Stimulated activated naive B cell treated with anti-CD40 and anti-IgM and Interleukin-4, amounts not matched to agents 10 μg/mL and 1 μg/mL and 100 μg/mL, for 72 hours (primary cell): Measurements from ENCODE around the gene PHF12.
A peak's percentile ranks its signal among the peaks of the same experiment; 100 is the strongest.

Experiments used
- ATAC-seq, 2 donors: fragments of 150-1000 bp; cut with Tn5 transposase; replicated peaks; 2 replicates each; pipeline ENCODE4 v1.10.0; 2021; ENCODE audit warnings: moderate library complexity in 1 of 2
- DNase-seq: peaks from one replicate; pipeline ENCODE4 v3.0.0; 2021
- H3K27ac Mint-ChIP-seq: one replicate; pipeline ENCODE4 v1.8.0; 2022; ENCODE audit warnings: mild to moderate bottlenecking, mixed read lengths
- H3K27me3 Mint-ChIP-seq, 2 donors: one replicate each; pipeline ENCODE4 v1.8.0; 2022; ENCODE audit warnings: mixed read lengths in 2 of 2
- H3K36me3 Mint-ChIP-seq, 2 donors: one replicate each; pipeline ENCODE4 v1.8.0; 2022; ENCODE audit warnings: mixed read lengths in 2 of 2, mild to moderate bottlenecking in 1 of 2
- H3K4me1 Mint-ChIP-seq, 2 donors: one replicate each; pipeline ENCODE4 v1.8.0; 2022; ENCODE audit warnings: mixed read lengths in 2 of 2, mild to moderate bottlenecking in 1 of 2
- H3K4me3 Mint-ChIP-seq, 2 donors: one replicate each; pipeline ENCODE4 v1.8.0; 2022; ENCODE audit warnings: mild to moderate bottlenecking in 2 of 2, mixed read lengths in 2 of 2, moderate library complexity in 1 of 2
- H3K9me3 Mint-ChIP-seq, 2 donors: one replicate each; pipeline ENCODE4 v1.8.0; 2022; ENCODE audit warnings: mixed read lengths in 2 of 2, mild to moderate bottlenecking in 1 of 2

PHF12 gene

DNA sequence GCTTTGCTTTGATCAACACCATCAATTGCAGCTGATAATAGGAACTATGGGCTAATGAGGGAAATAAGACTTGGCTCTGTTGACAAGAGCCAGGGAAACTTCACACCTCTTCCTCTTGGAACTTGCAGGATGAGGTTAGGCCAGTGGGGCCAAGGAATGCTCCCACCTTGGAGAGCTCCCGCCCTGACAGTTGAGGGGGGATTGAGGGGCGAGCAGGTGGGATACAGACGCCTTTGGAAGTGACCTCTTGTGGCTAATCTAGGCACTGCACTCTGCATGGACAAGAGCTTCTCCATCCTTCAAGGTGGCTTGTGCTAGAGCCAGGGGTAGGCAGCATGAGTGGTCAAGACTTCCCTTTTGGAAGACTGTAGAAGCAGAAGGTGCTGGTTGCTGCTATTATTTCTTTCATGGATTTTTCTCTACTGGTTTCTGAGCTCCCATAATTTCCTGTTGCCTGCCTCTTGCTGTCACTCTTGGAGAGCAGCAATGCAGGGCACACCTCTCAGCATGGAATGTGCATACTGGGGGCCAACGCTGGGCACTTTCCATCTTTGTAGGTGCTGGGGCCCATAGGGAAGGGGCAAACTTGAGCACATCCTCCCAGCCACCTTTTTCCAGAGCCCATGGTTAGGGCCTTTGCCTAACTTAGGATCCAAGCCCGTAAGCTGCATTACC is 2.3 kb upstream of the PHF12 start:
- Mint-ChIP-seq H3K36me3 (peaks cover 13 to 21% of the 10 kb centered on the region in 2 donors), H3K4me1 (peaks cover 0 to 4% of the 10 kb centered on the region in 2 donors), H3K27me3 (no peaks in the 10 kb centered on the region), H3K4me3 (no peak overlapping the region), H3K27ac (no peak overlapping the region), H3K9me3 (no peaks in the 10 kb centered on the region)
- no peak for ATAC-seq
- DNase-seq: peak; percentile 40

GRCh38 chr17:28951991-28952975 is 965 bp upstream of the PHF12 start:
- Mint-ChIP-seq H3K27ac (no peak overlapping the region), H3K4me1 (peaks cover 10 to 11% of the 10 kb centered on the region in 2 donors), H3K4me3 (no peak overlapping the region), H3K9me3 (no peaks in the 10 kb centered on the region), H3K36me3 (peaks cover 25 to 32% of the 10 kb centered on the region in 2 donors), H3K27me3 (no peaks in the 10 kb centered on the region)
- ATAC-seq (peak; percentile 71 to 76), DNase-seq (peak; percentile 96)

- H3K27ac Mint-ChIP-seq: peak overlapping the region; percentile 98
- peak in 1 of 2 donors; percentile 5 for ATAC-seq
- H3K4me1 Mint-ChIP-seq: peaks cover 16 to 21% of the 10 kb centered on the region in 2 donors
- no peaks in the 10 kb centered on the region for H3K27me3 Mint-ChIP-seq
- no peak for DNase-seq
- H3K4me3 Mint-ChIP-seq: peak overlapping the region; percentile 96 to 98
- no peaks in the 10 kb centered on the region for H3K9me3 Mint-ChIP-seq
- H3K36me3 Mint-ChIP-seq: peaks cover 25 to 34% of the 10 kb centered on the region in 2 donors
Measured at GRCh38 chr17:28950752-28951427, 428 bp downstream of the PHF12 start.

DNA sequence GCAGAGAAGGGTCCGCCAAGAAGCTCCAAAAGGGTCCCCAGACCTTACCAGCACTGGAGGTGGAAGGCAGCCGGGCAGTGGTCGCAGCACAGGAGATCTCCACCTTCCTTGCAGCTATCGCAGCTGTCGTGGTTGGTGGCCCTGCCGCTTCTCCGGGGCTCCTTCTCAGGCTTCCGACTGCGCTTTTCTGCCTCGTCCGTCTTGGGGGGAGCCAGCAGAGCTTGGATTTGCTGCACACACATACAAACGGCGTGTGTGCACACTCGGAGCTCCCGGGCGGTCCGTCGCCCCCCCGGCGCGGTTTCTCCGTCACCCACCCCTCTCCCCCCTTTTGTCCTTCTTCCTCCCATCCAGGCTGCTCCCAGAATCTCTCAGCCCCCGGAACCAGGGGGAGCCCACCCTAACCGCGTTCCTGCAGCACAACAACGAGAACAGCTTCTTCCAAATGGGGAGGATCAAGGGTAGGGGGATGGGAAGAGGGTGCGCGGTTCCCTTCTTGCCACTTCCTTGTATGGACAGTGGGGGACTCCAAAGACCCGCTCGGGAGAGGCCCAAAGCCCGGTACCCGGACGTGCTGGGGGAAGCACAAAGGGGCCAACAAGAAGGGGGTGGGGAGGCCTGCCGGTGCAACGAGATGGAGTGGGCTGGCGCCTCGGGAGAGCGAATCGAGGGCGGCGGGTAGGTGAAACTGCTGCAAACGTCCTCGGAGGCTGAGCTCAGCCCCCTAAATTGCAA is 1.1 kb downstream of the PHF12 start:
- no peaks in the 10 kb centered on the region for H3K9me3 Mint-ChIP-seq
- ATAC-seq (peak; percentile 1), DNase-seq (peak; percentile 56)
- peaks cover 19 to 28% of the 10 kb centered on the region in 2 donors for H3K4me1 Mint-ChIP-seq
- H3K27me3 Mint-ChIP-seq: no peaks in the 10 kb centered on the region
- H3K27ac Mint-ChIP-seq: peak overlapping the region; percentile 98
- peak overlapping the region; percentile 96 to 98 for H3K4me3 Mint-ChIP-seq
- peaks cover 27 to 40% of the 10 kb centered on the region in 2 donors for H3K36me3 Mint-ChIP-seq

GRCh38 chr17:28949185-28950016 is 1.9 kb downstream of the PHF12 start:
- DNase-seq (peak; percentile 78), ATAC-seq (peak; percentile 33 to 40)
- Mint-ChIP-seq H3K36me3 (peaks cover 29 to 43% of the 10 kb centered on the region in 2 donors), H3K4me1 (peaks cover 22 to 36% of the 10 kb centered on the region in 2 donors), H3K4me3 (peak overlapping the region; percentile 96 to 98), H3K9me3 (no peaks in the 10 kb centered on the region), H3K27ac (peak overlapping the region; percentile 98), H3K27me3 (no peaks in the 10 kb centered on the region)

- peak overlapping the region; percentile 96 to 98 for H3K4me3 Mint-ChIP-seq
- peaks cover 32 to 47% of the 10 kb centered on the region in 2 donors for H3K36me3 Mint-ChIP-seq
- H3K4me1 Mint-ChIP-seq: peaks cover 24 to 41% of the 10 kb centered on the region in 2 donors
- H3K9me3 Mint-ChIP-seq: no peaks in the 10 kb centered on the region
- DNase-seq: no peak
- ATAC-seq: no peak
- H3K27me3 Mint-ChIP-seq: no peaks in the 10 kb centered on the region
- H3K27ac Mint-ChIP-seq: peak overlapping the region; percentile 93
Measured at GRCh38 chr17:28948873-28949184, 2.5 kb downstream of the PHF12 start.

- DNase-seq (no peak), ATAC-seq (no peak)
- Mint-ChIP-seq H3K27me3 (no peaks in the 10 kb centered on the region), H3K4me3 (peak overlapping the region; percentile 96 to 98), H3K4me1 (peaks cover 26 to 46% of the 10 kb centered on the region in 2 donors), H3K36me3 (peaks cover 34 to 52% of the 10 kb centered on the region in 2 donors), H3K27ac (peak overlapping the region; percentile 93), H3K9me3 (no peaks in the 10 kb centered on the region)
Measured at GRCh38 chr17:28948342-28948741, 3.0 kb downstream of the PHF12 start.

DNA sequence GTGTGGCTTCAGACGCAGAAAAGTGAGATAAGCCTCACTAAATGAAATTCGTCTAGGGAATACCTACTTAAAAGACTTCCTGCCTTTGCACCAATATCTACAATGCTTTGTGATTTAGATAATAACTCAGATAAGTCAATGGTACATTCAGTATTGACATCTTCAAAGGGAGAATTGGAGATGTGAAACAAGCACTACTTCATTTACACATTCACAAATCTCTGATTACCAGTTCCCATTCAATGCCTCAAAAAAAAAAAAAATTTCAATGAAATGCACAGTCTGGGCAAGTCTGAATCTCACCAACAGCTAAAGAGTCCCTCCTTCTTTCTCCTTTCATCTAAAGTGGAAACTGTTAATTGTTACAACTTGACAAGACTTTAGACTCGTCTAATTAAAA is 3.7 kb downstream of the PHF12 start:
- no peak for DNase-seq
- H3K4me3 Mint-ChIP-seq: peak overlapping the region; percentile 96 to 98
- no peaks in the 10 kb centered on the region for H3K27me3 Mint-ChIP-seq
- H3K27ac Mint-ChIP-seq: peak overlapping the region; percentile 32
- peaks cover 26 to 51% of the 10 kb centered on the region in 2 donors for H3K4me1 Mint-ChIP-seq
- no peaks in the 10 kb centered on the region for H3K9me3 Mint-ChIP-seq
- H3K36me3 Mint-ChIP-seq: peaks cover 36 to 58% of the 10 kb centered on the region in 2 donors
- no peak for ATAC-seq

DNA sequence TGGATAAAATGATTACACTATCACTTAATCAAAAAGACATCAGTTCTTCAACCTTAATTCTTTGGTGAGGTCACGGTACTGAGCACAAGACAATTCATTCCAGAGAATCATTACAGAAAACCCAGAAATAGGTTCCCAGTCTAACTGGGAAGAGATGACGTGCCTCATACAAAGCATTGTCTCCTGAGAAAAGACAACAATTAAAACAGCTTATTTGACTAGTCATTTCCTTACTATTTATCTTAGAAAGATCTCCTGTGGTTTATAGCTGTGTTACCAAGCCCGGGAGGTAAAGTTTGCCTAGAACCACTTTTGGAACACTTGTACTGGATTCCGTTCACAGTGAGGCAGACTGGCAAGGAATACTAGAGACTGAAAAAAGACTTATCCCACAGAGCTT is 5.1 kb downstream of the PHF12 start:
- Mint-ChIP-seq H3K4me1 (peaks cover 31 to 64% of the 10 kb centered on the region in 2 donors), H3K27me3 (no peaks in the 10 kb centered on the region), H3K36me3 (peaks cover 41 to 64% of the 10 kb centered on the region in 2 donors), H3K9me3 (no peaks in the 10 kb centered on the region), H3K4me3 (no peak overlapping the region), H3K27ac (peak overlapping the region; percentile 42)
- ATAC-seq: no peak
- no peak for DNase-seq

DNA sequence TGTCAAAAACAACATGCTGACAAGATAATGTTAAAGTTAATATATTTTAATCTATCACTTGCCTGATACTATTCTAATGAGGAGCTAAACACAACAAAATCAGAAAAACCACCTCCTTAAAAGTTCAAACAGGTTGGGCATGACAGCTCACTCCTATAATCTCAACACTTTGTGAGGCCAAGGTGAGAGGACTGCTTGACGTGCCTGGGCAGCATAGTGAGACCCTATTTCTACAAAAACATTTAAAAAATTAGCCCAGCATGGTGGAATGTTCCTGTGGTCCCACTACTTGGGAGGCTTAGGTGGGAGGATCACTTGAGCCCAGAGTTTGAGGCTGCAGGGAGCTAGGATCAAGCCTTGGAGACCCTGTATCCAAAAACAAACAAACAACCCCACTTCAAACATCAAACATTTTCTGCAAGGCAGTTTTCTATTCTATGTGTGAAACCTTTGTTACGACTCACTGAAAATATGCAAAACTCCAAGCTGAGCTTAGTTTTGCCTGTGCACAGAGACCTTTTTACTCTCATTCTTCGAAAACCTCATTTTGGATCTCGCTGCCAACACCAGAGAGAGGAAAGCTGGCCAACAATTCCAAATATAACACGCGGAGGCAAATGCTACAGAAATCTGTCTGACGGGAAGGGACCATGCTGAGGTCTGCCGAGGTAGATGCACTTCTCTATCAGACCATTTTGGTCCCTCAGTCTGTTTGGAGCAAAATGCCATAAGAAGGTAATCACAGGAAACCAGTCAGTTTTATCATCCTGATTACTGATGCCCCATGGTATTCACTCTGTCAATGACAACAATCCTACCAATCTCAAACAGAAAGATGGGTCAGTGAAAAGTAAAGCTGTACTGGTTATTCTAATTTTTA is 6.2 kb downstream of the PHF12 start:
- ATAC-seq (no peak), DNase-seq (no peak)
- Mint-ChIP-seq H3K27ac (peak overlapping the region; percentile 9), H3K27me3 (no peaks in the 10 kb centered on the region), H3K4me1 (peaks cover 35 to 75% of the 10 kb centered on the region in 2 donors), H3K4me3 (peak overlapping the region; percentile 26 to 35), H3K9me3 (no peaks in the 10 kb centered on the region), H3K36me3 (peaks cover 37 to 59% of the 10 kb centered on the region in 2 donors)

DNA sequence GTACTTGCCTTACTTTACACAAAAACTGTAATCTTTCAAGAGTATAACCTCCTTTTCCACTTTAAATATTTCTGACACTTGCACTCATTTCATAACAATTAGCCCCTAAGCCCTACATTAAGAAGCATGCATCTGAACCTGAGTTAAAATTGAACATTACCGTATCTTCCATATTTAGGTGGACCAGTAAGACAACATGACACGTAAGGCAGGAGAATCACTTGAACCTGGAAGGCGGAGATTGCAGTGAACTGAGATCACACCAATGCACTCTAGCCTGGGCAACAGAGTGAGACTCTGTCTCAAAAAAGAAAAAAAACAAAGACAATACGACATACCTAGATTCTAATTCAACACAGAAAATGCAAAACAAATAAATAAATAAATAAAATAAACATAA is 7.0 kb downstream of the PHF12 start:
- DNase-seq: no peak
- no peak for ATAC-seq
- no peak overlapping the region for H3K27ac Mint-ChIP-seq
- no peak overlapping the region for H3K4me3 Mint-ChIP-seq
- H3K36me3 Mint-ChIP-seq: peaks cover 40 to 59% of the 10 kb centered on the region in 2 donors
- H3K9me3 Mint-ChIP-seq: no peaks in the 10 kb centered on the region
- H3K4me1 Mint-ChIP-seq: peaks cover 37 to 83% of the 10 kb centered on the region in 2 donors
- H3K27me3 Mint-ChIP-seq: no peaks in the 10 kb centered on the region

- DNase-seq (no peak), ATAC-seq (no peak)
- Mint-ChIP-seq H3K27me3 (no peaks in the 10 kb centered on the region), H3K4me1 (peaks cover 40 to 89% of the 10 kb centered on the region in 2 donors), H3K27ac (peak overlapping the region; percentile 37), H3K4me3 (no peak overlapping the region), H3K36me3 (peaks cover 33 to 51% of the 10 kb centered on the region in 2 donors), H3K9me3 (no peaks in the 10 kb centered on the region)
Measured at GRCh38 chr17:28942925-28943324, 8.4 kb downstream of the PHF12 start.
